Omental fat pad (tissue), 4 donors: Measurements from ENCODE around the gene ARAP3. TPM values are rescaled to one million over a fixed set of nuclear protein-coding genes. Genes with fewer than 3 reads are reported as not detected.

Experiments used
- ATAC-seq: fragments of 150-250 bp; one replicate; pipeline ENCODE4 v1.9.1; 2016; ENCODE audit warnings: mild to moderate bottlenecking, moderate library complexity; ENCODE audit not compliant: low FRiP score
- DNase-seq: peaks from one replicate; pipeline ENCODE4 v3.0.0-alpha.2; 2019; ENCODE audit warnings: low spot score
- CTCF ChIP-seq, 3 donors: fragments of 450-650 bp; IDR thresholded peaks; one replicate each; pipeline ENCODE4 v1.5.1; 2016 to 2017; ENCODE audit warnings: antibody characterized with exemption in 3 of 3, mild to moderate bottlenecking in 3 of 3, moderate library complexity in 2 of 3
- total RNA-seq, 4 donors: library from RNA; depleted of rRNA; stranded (reverse); fragments of >200 nt; gene quantifications; one replicate each; pipeline ENCODE4 v1.1.0, GENCODE V29; 2016

ARAP3 gene
- total RNA-seq, 4 donors from 2014 or later: 2.6 to 36.1 (median 9.1) TPM

GRCh38 chr5:141716468-141716867 is 34.4 kb upstream of the ARAP3 start:
- DNase-seq: no peak
- no peak for ATAC-seq
- TF ChIP-seq CTCF (IDR thresholded peaks at IDR 0.05): no peak

GRCh38 chr5:141716009-141716408 is 34.0 kb upstream of the ARAP3 start:
- ATAC-seq: no peak
- no peak for DNase-seq
- no peak for TF ChIP-seq CTCF (IDR thresholded peaks at IDR 0.05)

- ATAC-seq (no peak), DNase-seq (no peak)
- no peak for TF ChIP-seq CTCF (IDR thresholded peaks at IDR 0.05)
Measured at GRCh38 chr5:141715346-141715905, 33.4 kb upstream of the ARAP3 start.

GRCh38 chr5:141714542-141715310 is 32.7 kb upstream of the ARAP3 start:
- TF ChIP-seq CTCF (IDR thresholded peaks at IDR 0.05): no peak
- ATAC-seq (no peak), DNase-seq (no peak)

- no peak for ATAC-seq
- DNase-seq: no peak
- no peak for TF ChIP-seq CTCF (IDR thresholded peaks at IDR 0.05)
Measured at GRCh38 chr5:141713616-141714309, 31.7 kb upstream of the ARAP3 start.

GRCh38 chr5:141711687-141712086 is 29.7 kb upstream of the ARAP3 start:
- DNase-seq: no peak
- ATAC-seq: no peak
- no peak for TF ChIP-seq CTCF (IDR thresholded peaks at IDR 0.05)
